Adrenal gland (tissue), 5 donors: ENCODE results near the gene PSAP.
"Not testable (repeated sequence)": the region's sequence is repeated elsewhere in the genome, so short reads cannot be mapped to it uniquely, and the experiment has no call there.

Experiments
- POLR2A ChIP-seq, 2 donors: fragments of 450-650 bp; IDR thresholded peaks; one replicate each; pipeline ENCODE4 v1.6.1; 2017; ENCODE audit warnings: antibody characterized with exemption in 2 of 2, mild to moderate bottlenecking in 2 of 2, moderate library complexity in 1 of 2
- TF ChIP-seq, protein P1 (sequence below), 6 experiments: fragments of 450-650 bp in 4 of 6; fragments of 200-600 bp in 2 of 6; sonication (generic) in 1 of 6; IDR thresholded peaks; 1 replicate in 5 of 6; 2 replicates in 1 of 6; pipeline versions ENCODE4 v1.5.1 to v1.8.0; 2016 to 2021; ENCODE audit warnings: antibody characterized with exemption in 6 of 6, mild to moderate bottlenecking in 2 of 6, moderate library complexity in 1 of 6
- donor health status: DM: no; HTN: no; CAD: no.

- TF ChIP-seq, protein P1, sequence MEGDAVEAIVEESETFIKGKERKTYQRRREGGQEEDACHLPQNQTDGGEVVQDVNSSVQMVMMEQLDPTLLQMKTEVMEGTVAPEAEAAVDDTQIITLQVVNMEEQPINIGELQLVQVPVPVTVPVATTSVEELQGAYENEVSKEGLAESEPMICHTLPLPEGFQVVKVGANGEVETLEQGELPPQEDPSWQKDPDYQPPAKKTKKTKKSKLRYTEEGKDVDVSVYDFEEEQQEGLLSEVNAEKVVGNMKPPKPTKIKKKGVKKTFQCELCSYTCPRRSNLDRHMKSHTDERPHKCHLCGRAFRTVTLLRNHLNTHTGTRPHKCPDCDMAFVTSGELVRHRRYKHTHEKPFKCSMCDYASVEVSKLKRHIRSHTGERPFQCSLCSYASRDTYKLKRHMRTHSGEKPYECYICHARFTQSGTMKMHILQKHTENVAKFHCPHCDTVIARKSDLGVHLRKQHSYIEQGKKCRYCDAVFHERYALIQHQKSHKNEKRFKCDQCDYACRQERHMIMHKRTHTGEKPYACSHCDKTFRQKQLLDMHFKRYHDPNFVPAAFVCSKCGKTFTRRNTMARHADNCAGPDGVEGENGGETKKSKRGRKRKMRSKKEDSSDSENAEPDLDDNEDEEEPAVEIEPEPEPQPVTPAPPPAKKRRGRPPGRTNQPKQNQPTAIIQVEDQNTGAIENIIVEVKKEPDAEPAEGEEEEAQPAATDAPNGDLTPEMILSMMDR (IDR thresholded peaks at IDR 0.05), result not testable (repeated sequence)
- TF ChIP-seq POLR2A (IDR thresholded peaks at IDR 0.05), result not testable (repeated sequence)
Observed at GRCh38 chr10:71869601-71870000, 18.6 kb upstream of the PSAP start.
